Progenitor cell of endocrine pancreas (in vitro differentiated cells): ENCODE results near the gene CSNK1A1. TPM values are rescaled to one million over a fixed set of nuclear protein-coding genes. Genes with fewer than 3 reads are reported as not detected.
A peak's percentile ranks its signal among the peaks of the same experiment; 100 is the strongest.

Experiments
- DNase-seq: peaks from one replicate; pipeline ENCODE4 v3.0.0; 2021; ENCODE audit warnings: low spot score; ENCODE audit not compliant: unreplicated experiment
- H3K27ac Mint-ChIP-seq: 2 replicates; pipeline ENCODE4 v1.8.0; 2021; ENCODE audit warnings: mild to moderate bottlenecking, moderate library complexity, mixed read lengths
- H3K27me3 Mint-ChIP-seq: 2 replicates; pipeline ENCODE4 v1.8.0; 2021; ENCODE audit warnings: mixed read lengths
- H3K36me3 Mint-ChIP-seq: 2 replicates; pipeline ENCODE4 v1.8.0; 2022; ENCODE audit warnings: mixed read lengths; ENCODE audit not compliant: insufficient read depth
- H3K4me1 Mint-ChIP-seq: 2 replicates; pipeline ENCODE4 v1.8.0; 2021; ENCODE audit warnings: low read depth, mixed read lengths
- H3K4me3 Mint-ChIP-seq: 2 replicates; pipeline ENCODE4 v1.8.0; 2021; ENCODE audit warnings: low read depth, mild to moderate bottlenecking, moderate library complexity, mixed read lengths
- H3K9me3 Mint-ChIP-seq: 2 replicates; pipeline ENCODE4 v1.8.0; 2021; ENCODE audit warnings: low read depth, mixed read lengths
- CTCF ChIP-seq: fragments of 200-600 bp; sonication (generic); IDR thresholded peaks from one replicate; pipeline ENCODE4 v1.5.0; 2021; ENCODE audit warnings: antibody characterized with exemption, mild to moderate bottlenecking; ENCODE audit not compliant: unreplicated experiment
- total RNA-seq: library from RNA; stranded (reverse); gene quantifications from 2 replicates; pipeline ENCODE4 v1.2.1, GENCODE V29; 2021

CSNK1A1 gene
- total RNA-seq, 1 donor from 2014 or later = 213 TPM

- H3K27ac Mint-ChIP-seq = peak overlapping the region; percentile 98
- no peaks in the 10 kb centered on the region for H3K27me3 Mint-ChIP-seq
- no peak for TF ChIP-seq CTCF
- H3K4me1 Mint-ChIP-seq = peaks cover 22% of the 10 kb centered on the region
- peaks cover 21% of the 10 kb centered on the region for H3K36me3 Mint-ChIP-seq
- H3K9me3 Mint-ChIP-seq = no peaks in the 10 kb centered on the region
- no peak for DNase-seq
- H3K4me3 Mint-ChIP-seq = peak overlapping the region; percentile 96
These were observed 1.6 kb downstream of the CSNK1A1 start for GRCh38 chr5:149549461-149550267.

- no peak for TF ChIP-seq CTCF
- H3K27me3 Mint-ChIP-seq = no peaks in the 10 kb centered on the region
- peaks cover 27% of the 10 kb centered on the region for H3K36me3 Mint-ChIP-seq
- peak overlapping the region; percentile 37 for H3K4me3 Mint-ChIP-seq
- H3K27ac Mint-ChIP-seq = peak overlapping the region; percentile 14
- peaks cover 34% of the 10 kb centered on the region for H3K4me1 Mint-ChIP-seq
- no peaks in the 10 kb centered on the region for H3K9me3 Mint-ChIP-seq
- no peak for DNase-seq
These were observed 4.3 kb downstream of the CSNK1A1 start for GRCh38 chr5:149546974-149547373.

GRCh38 chr5:149545327-149545726 lies 5.9 kb downstream of the CSNK1A1 start:
- peaks cover 30% of the 10 kb centered on the region for H3K36me3 Mint-ChIP-seq
- DNase-seq = no peak
- H3K4me3 Mint-ChIP-seq = no peak overlapping the region
- H3K9me3 Mint-ChIP-seq = no peaks in the 10 kb centered on the region
- peak overlapping the region; percentile 71 for H3K27ac Mint-ChIP-seq
- peaks cover 33% of the 10 kb centered on the region for H3K4me1 Mint-ChIP-seq
- no peaks in the 10 kb centered on the region for H3K27me3 Mint-ChIP-seq
- no peak for TF ChIP-seq CTCF

- H3K4me1 Mint-ChIP-seq = peaks cover 33% of the 10 kb centered on the region
- peaks cover 24% of the 10 kb centered on the region for H3K36me3 Mint-ChIP-seq
These were observed 7.2 kb downstream of the CSNK1A1 start for GRCh38 chr5:149544028-149544420.

More at GRCh38 chr5:149544028-149544420, 7.2 kb downstream of the CSNK1A1 start:
- DNase-seq = no peak
- H3K4me3 Mint-ChIP-seq = no peak overlapping the region
- H3K27me3 Mint-ChIP-seq = no peaks in the 10 kb centered on the region
- TF ChIP-seq CTCF = no peak
- peak overlapping the region; percentile 59 for H3K27ac Mint-ChIP-seq
- no peaks in the 10 kb centered on the region for H3K9me3 Mint-ChIP-seq
